WTC11 (cell line): ENCODE measurements around the gene BPI. TPM values are rescaled to one million over a fixed set of nuclear protein-coding genes. Genes with fewer than 3 reads are reported as not detected.

Source experiments
- ATAC-seq: fragments of 200-7000 bp; cut with Tn5 transposase; 2 replicates; pipeline ENCODE4 v1.10.0; 2021; ENCODE audit warnings: mild to moderate bottlenecking, moderate library complexity
- CTCF ChIA-PET: fragments of 300-600 bp; sonication (Branson Sonifier 250); formaldehyde crosslinking; loops from one replicate; lab custom pipeline; 2021; ENCODE audit warnings: antibody characterized with exemption; lab: Charles Lee
- POLR2A ChIA-PET: fragments of 350-600 bp; sonication (Branson Sonifier 250); formaldehyde crosslinking; loops from one replicate; lab custom pipeline; 2021; ENCODE audit warnings: antibody characterized with exemption; lab: Charles Lee
- DNase-seq: peaks from one replicate; pipeline ENCODE4 v3.0.0; 2021; ENCODE audit warnings: low spot score
- H3K27ac Mint-ChIP-seq: 2 replicates; pipeline ENCODE4 v1.8.0; 2021; ENCODE audit warnings: mixed read lengths
- H3K27me3 Mint-ChIP-seq: 2 replicates; pipeline ENCODE4 v1.8.0; 2021; ENCODE audit warnings: low read depth, mild to moderate bottlenecking, moderate library complexity, mixed read lengths
- H3K36me3 Mint-ChIP-seq: 2 replicates; pipeline ENCODE4 v1.8.0; 2021; ENCODE audit warnings: mixed read lengths
- H3K4me1 Mint-ChIP-seq: 2 replicates; pipeline ENCODE4 v1.8.0; 2022; ENCODE audit warnings: mixed read lengths
- H3K4me3 Mint-ChIP-seq: 2 replicates; pipeline ENCODE4 v1.8.0; 2021; ENCODE audit warnings: mild to moderate bottlenecking, moderate library complexity, mixed read lengths
- H3K9me3 Mint-ChIP-seq: 2 replicates; pipeline ENCODE4 v1.8.0; 2021; ENCODE audit warnings: mixed read lengths
- CBFB ChIP-seq: sonication (generic); formaldehyde crosslinking; IDR thresholded peaks from 2 replicates; pipeline ENCODE4 v1.8.1; 2022; ENCODE audit warnings: mild to moderate bottlenecking, low read depth, missing genetic modification reagents
- GABPB1 ChIP-seq: sonication (generic); formaldehyde crosslinking; IDR thresholded peaks from 2 replicates; pipeline ENCODE4 v1.8.1; 2023; ENCODE audit warnings: mild to moderate bottlenecking, missing genetic modification reagents
- PRRX2 ChIP-seq: fragments of 250-450 bp; sonication (Bioruptor Pico); IDR thresholded peaks from 2 replicates; pipeline ENCODE4 v1.8.0; 2021; ENCODE audit warnings: mild to moderate bottlenecking
- ZNF219 ChIP-seq: sonication (generic); formaldehyde crosslinking; IDR thresholded peaks from 2 replicates; pipeline ENCODE4 v1.8.0; 2023; ENCODE audit warnings: missing genetic modification reagents, mild to moderate bottlenecking, borderline replicate concordance
- total RNA-seq: library from RNA; stranded (reverse); gene quantifications from 3 replicates; pipeline ENCODE4 v1.2.3, GENCODE V29; 2021
- TF ChIP-seq, protein P1 (sequence below): sonication (generic); formaldehyde crosslinking; IDR thresholded peaks from 2 replicates; pipeline ENCODE4 v1.8.1; 2023; ENCODE audit warnings: mild to moderate bottlenecking, moderate library complexity, missing genetic modification reagents
- TF ChIP-seq, protein P2 (sequence below): fragments of 250-450 bp; sonication (Bioruptor Pico); IDR thresholded peaks from 2 replicates; pipeline ENCODE4 v1.9.0; 2021; ENCODE audit warnings: mild to moderate bottlenecking
- TF ChIP-seq, protein P3 (sequence below): fragments of 250-450 bp; sonication (Bioruptor Pico); IDR thresholded peaks from 2 replicates; pipeline ENCODE4 v1.9.0; 2021; ENCODE audit warnings: moderate library complexity, mild to moderate bottlenecking, inconsistent platforms, borderline replicate concordance
- TF ChIP-seq, protein P4 (sequence below): sonication (generic); formaldehyde crosslinking; IDR thresholded peaks from 2 replicates; pipeline ENCODE4 v1.8.1; 2022; ENCODE audit warnings: missing genetic modification reagents, borderline replicate concordance
- TF ChIP-seq, protein P5 (sequence below): sonication (generic); formaldehyde crosslinking; IDR thresholded peaks from 2 replicates; pipeline ENCODE4 v1.8.0; 2022; ENCODE audit warnings: mild to moderate bottlenecking, missing genetic modification reagents
- TF ChIP-seq, protein P6 (sequence below): sonication (generic); formaldehyde crosslinking; IDR thresholded peaks from 2 replicates; pipeline ENCODE4 v1.8.1; 2023; ENCODE audit warnings: mild to moderate bottlenecking, missing genetic modification reagents
- TF ChIP-seq, protein P7 (sequence below): sonication (generic); formaldehyde crosslinking; conservative IDR thresholded peaks from 2 replicates; pipeline ENCODE4 v1.8.1; 2022; ENCODE audit warnings: mild to moderate bottlenecking, missing genetic modification reagents
- TF ChIP-seq, protein P8 (sequence below): fragments of 200-600 bp; IDR thresholded peaks from 2 replicates; pipeline ENCODE4 v1.8.0; 2022; ENCODE audit warnings: antibody characterized with exemption
- TF ChIP-seq, protein P9 (sequence below): sonication (generic); formaldehyde crosslinking; IDR thresholded peaks from 2 replicates; pipeline ENCODE4 v1.8.1; 2022; ENCODE audit warnings: low read depth, mild to moderate bottlenecking, moderate library complexity, missing genetic modification reagents, borderline replicate concordance
- TF ChIP-seq, protein P10 (sequence below): sonication (generic); formaldehyde crosslinking; IDR thresholded peaks from 2 replicates; pipeline ENCODE4 v1.8.0; 2023; ENCODE audit warnings: missing genetic modification reagents
- TF ChIP-seq, protein P11 (sequence below): fragments of 250-450 bp; sonication (Bioruptor Pico); IDR thresholded peaks from 2 replicates; pipeline ENCODE4 v1.9.0; 2021; ENCODE audit warnings: mild to moderate bottlenecking

Gene BPI
- total RNA-seq, 1 experiment from 2014 or later = not detected

DNA sequence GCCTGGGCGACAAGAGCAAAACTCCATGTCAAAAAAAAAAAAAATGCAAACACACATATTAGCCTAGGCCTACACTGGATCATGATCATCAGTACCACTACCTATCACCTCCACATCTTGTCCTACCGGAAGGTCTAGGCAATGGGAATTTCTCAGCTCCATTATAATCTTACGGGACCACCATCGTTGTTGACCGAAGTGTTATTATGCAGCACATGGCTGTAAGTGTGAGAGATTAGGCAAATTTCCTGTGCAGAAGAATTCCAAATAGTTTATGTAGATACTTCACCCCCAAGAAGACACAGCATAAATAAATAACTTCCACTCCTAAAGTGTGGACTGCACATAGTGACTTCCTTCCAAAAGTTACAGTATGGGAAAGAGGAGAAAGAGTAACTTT is 26.7 kb upstream of the BPI start (continued):
- TF ChIP-seq, protein P1, sequence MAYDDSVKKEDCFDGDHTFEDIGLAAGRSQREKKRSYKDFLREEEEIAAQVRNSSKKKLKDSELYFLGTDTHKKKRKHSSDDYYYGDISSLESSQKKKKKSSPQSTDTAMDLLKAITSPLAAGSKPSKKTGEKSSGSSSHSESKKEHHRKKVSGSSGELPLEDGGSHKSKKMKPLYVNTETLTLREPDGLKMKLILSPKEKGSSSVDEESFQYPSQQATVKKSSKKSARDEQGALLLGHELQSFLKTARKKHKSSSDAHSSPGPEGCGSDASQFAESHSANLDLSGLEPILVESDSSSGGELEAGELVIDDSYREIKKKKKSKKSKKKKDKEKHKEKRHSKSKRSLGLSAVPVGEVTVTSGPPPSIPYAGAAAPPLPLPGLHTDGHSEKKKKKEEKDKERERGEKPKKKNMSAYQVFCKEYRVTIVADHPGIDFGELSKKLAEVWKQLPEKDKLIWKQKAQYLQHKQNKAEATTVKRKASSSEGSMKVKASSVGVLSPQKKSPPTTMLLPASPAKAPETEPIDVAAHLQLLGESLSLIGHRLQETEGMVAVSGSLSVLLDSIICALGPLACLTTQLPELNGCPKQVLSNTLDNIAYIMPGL (CRISPR knock-in tag) = no peak
- TF ChIP-seq, protein P2, sequence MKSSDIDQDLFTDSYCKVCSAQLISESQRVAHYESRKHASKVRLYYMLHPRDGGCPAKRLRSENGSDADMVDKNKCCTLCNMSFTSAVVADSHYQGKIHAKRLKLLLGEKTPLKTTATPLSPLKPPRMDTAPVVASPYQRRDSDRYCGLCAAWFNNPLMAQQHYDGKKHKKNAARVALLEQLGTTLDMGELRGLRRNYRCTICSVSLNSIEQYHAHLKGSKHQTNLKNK (CRISPR knock-in tag) = no peak
- TF ChIP-seq, protein P3, sequence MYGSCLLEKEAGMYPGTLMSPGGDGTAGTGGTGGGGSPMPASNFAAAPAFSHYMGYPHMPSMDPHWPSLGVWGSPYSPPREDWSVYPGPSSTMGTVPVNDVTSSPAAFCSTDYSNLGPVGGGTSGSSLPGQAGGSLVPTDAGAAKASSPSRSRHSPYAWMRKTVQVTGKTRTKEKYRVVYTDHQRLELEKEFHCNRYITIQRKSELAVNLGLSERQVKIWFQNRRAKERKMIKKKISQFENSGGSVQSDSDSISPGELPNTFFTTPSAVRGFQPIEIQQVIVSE (CRISPR knock-in tag) = no peak
- TF ChIP-seq, protein P4, sequence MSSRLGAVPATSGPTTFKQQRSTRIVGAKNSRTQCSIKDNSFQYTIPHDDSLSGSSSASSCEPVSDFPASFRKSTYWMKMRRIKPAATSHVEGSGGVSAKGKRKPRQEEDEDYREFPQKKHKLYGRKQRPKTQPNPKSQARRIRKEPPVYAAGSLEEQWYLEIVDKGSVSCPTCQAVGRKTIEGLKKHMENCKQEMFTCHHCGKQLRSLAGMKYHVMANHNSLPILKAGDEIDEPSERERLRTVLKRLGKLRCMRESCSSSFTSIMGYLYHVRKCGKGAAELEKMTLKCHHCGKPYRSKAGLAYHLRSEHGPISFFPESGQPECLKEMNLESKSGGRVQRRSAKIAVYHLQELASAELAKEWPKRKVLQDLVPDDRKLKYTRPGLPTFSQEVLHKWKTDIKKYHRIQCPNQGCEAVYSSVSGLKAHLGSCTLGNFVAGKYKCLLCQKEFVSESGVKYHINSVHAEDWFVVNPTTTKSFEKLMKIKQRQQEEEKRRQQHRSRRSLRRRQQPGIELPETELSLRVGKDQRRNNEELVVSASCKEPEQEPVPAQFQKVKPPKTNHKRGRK (CRISPR knock-in tag) = no peak
- TF ChIP-seq PRRX2 (CRISPR knock-in tag) (no peak), ZNF219 (CRISPR knock-in tag) (no peak), CBFB (no peak)
- TF ChIP-seq, protein P5, sequence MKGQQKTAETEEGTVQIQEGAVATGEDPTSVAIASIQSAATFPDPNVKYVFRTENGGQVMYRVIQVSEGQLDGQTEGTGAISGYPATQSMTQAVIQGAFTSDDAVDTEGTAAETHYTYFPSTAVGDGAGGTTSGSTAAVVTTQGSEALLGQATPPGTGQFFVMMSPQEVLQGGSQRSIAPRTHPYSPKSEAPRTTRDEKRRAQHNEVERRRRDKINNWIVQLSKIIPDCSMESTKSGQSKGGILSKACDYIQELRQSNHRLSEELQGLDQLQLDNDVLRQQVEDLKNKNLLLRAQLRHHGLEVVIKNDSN = no peak
- TF ChIP-seq, protein P6, sequence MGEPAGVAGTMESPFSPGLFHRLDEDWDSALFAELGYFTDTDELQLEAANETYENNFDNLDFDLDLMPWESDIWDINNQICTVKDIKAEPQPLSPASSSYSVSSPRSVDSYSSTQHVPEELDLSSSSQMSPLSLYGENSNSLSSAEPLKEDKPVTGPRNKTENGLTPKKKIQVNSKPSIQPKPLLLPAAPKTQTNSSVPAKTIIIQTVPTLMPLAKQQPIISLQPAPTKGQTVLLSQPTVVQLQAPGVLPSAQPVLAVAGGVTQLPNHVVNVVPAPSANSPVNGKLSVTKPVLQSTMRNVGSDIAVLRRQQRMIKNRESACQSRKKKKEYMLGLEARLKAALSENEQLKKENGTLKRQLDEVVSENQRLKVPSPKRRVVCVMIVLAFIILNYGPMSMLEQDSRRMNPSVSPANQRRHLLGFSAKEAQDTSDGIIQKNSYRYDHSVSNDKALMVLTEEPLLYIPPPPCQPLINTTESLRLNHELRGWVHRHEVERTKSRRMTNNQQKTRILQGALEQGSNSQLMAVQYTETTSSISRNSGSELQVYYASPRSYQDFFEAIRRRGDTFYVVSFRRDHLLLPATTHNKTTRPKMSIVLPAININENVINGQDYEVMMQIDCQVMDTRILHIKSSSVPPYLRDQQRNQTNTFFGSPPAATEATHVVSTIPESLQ = no peak
- TF ChIP-seq, protein P7, sequence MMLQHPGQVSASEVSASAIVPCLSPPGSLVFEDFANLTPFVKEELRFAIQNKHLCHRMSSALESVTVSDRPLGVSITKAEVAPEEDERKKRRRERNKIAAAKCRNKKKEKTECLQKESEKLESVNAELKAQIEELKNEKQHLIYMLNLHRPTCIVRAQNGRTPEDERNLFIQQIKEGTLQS (CRISPR knock-in tag) = no peak

DNA sequence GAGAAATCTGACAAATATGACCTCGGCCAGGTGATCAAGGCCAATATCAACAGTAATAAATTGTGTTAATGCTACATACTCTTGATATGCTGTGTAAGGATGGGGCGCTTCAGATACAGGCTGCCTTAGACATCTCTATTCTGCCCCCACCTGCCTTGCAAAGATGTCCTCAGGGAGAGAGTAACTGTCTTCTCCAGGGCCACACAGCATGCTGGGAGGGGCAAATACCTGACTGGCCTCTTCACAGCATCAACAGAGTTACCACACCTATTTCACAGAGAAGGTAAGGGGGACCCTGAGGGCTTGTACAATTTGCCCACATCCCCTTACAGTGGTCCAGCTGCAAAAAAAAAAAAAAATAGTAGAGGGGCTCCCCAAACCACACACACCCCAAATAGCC is 26.3 kb upstream of the BPI start:
- H3K4me1 Mint-ChIP-seq = peaks cover 11% of the 10 kb centered on the region; the same call in 1 of the 2 replicates
- H3K36me3 Mint-ChIP-seq = peaks cover 11% of the 10 kb centered on the region
- TF ChIP-seq, protein P8, sequence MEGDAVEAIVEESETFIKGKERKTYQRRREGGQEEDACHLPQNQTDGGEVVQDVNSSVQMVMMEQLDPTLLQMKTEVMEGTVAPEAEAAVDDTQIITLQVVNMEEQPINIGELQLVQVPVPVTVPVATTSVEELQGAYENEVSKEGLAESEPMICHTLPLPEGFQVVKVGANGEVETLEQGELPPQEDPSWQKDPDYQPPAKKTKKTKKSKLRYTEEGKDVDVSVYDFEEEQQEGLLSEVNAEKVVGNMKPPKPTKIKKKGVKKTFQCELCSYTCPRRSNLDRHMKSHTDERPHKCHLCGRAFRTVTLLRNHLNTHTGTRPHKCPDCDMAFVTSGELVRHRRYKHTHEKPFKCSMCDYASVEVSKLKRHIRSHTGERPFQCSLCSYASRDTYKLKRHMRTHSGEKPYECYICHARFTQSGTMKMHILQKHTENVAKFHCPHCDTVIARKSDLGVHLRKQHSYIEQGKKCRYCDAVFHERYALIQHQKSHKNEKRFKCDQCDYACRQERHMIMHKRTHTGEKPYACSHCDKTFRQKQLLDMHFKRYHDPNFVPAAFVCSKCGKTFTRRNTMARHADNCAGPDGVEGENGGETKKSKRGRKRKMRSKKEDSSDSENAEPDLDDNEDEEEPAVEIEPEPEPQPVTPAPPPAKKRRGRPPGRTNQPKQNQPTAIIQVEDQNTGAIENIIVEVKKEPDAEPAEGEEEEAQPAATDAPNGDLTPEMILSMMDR = no peak
- TF ChIP-seq, protein P9, sequence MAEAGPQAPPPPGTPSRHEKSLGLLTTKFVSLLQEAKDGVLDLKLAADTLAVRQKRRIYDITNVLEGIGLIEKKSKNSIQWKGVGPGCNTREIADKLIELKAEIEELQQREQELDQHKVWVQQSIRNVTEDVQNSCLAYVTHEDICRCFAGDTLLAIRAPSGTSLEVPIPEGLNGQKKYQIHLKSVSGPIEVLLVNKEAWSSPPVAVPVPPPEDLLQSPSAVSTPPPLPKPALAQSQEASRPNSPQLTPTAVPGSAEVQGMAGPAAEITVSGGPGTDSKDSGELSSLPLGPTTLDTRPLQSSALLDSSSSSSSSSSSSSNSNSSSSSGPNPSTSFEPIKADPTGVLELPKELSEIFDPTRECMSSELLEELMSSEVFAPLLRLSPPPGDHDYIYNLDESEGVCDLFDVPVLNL (CRISPR knock-in tag) = no peak
- no peak for TF ChIP-seq GABPB1 (CRISPR knock-in tag)
- TF ChIP-seq, protein P10, sequence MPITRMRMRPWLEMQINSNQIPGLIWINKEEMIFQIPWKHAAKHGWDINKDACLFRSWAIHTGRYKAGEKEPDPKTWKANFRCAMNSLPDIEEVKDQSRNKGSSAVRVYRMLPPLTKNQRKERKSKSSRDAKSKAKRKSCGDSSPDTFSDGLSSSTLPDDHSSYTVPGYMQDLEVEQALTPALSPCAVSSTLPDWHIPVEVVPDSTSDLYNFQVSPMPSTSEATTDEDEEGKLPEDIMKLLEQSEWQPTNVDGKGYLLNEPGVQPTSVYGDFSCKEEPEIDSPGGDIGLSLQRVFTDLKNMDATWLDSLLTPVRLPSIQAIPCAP (CRISPR knock-in tag) = no peak
- TF ChIP-seq, protein P11, sequence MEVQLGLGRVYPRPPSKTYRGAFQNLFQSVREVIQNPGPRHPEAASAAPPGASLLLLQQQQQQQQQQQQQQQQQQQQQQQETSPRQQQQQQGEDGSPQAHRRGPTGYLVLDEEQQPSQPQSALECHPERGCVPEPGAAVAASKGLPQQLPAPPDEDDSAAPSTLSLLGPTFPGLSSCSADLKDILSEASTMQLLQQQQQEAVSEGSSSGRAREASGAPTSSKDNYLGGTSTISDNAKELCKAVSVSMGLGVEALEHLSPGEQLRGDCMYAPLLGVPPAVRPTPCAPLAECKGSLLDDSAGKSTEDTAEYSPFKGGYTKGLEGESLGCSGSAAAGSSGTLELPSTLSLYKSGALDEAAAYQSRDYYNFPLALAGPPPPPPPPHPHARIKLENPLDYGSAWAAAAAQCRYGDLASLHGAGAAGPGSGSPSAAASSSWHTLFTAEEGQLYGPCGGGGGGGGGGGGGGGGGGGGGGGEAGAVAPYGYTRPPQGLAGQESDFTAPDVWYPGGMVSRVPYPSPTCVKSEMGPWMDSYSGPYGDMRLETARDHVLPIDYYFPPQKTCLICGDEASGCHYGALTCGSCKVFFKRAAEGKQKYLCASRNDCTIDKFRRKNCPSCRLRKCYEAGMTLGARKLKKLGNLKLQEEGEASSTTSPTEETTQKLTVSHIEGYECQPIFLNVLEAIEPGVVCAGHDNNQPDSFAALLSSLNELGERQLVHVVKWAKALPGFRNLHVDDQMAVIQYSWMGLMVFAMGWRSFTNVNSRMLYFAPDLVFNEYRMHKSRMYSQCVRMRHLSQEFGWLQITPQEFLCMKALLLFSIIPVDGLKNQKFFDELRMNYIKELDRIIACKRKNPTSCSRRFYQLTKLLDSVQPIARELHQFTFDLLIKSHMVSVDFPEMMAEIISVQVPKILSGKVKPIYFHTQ (CRISPR knock-in tag) = no peak
- DNase-seq (no peak), ATAC-seq (no peak)
- H3K27ac Mint-ChIP-seq = no peak overlapping the region
- H3K4me3 Mint-ChIP-seq = no peak overlapping the region
- ChIA-PET POLR2A (interaction anchor here (0.6 kb wide), 1 partner anchor 174 kb away, joined by 4 read pairs; no protein-coding TSS in a partner anchor), CTCF (interaction anchor here (0.8 to 1.3 kb wide), 4 partner anchors 27 to 204 kb away, joined by 3 to 7 read pairs (median 4); no protein-coding TSS in a partner anchor)
- peaks cover 22% of the 10 kb centered on the region for H3K9me3 Mint-ChIP-seq
- no peaks in the 10 kb centered on the region; the same call in 1 of the 2 replicates for H3K27me3 Mint-ChIP-seq
